GM21515 (cell line): ENCODE data around the gene PIGT.

ENCODE experiments used
- ATAC-seq: cut with Tn5 transposase; IDR thresholded peaks from one replicate; pipeline ENCODE4 v1.9.1; 2021; ENCODE audit not compliant: unreplicated experiment

Gene PIGT

DNA sequence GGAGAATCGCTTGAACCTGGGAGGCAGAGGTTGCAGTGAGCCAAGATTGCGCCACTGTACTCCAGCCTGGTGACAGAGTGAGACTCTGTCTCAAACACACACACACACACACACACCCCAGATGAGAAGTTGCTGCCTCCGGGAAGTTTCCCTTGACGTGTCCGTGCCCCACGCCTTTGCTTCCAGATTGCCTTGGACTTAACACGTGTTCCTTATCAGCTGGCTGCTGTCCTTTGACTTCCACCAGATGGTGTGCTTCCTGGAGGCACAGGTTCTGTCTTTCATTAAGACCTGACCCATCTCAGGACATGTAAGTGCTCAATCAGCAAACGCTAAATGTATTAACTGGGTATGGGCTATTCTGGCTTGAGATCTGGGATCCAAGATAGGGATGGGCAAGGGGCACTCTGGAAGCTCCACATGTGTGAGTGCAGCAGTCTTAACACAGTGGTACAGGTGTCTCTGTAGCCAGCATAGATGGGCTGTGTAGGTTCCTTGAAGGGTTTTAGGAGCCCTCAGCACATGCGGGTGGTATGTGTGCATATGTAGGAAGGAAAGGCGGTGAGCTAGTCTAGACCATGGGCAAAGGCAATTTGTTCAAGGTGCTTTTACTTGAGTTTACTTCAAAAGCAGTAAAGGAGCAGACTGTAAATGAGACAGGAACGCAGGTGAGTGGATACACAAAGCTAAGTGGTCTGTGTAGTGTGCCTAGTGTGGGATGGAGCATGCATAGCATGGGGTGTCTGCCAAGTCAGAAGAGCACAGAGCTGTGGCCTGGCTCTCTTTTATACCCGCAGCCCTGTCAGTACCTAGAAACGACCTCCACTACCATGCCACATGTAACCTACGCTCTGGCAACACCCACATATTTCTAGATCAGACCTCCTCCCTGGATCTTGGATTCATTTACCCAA lies 11.6 kb downstream of the PIGT start:
- ATAC-seq, result no peak

GRCh38 chr20:45429618-45430017 lies 13.7 kb downstream of the PIGT start:
- no peak for ATAC-seq

- ATAC-seq, result peak; percentile 70
These were observed 16.4 kb downstream of the PIGT start for GRCh38 chr20:45432294-45432693.

DNA sequence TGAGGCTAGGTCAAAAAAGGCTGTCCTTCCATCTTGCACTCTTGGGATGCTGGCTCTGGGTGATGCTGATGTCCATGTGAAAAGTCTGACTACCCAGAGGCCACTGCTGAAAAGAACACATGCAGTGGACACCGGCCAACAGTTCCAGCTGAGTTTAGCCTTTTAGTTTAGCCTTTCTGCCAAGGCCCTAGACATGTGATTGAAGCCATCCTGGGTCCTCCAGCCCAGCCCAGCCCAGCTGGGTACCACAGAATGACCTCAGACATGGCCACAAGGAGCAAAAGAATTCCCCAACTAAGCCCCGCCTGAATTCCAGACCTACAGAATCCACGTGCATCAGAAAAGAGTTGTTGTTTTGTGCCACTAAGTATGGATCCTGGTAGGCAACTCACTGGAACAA lies 17.4 kb downstream of the PIGT start:
- no peak for ATAC-seq

- ATAC-seq, result no peak
These were observed 18.0 kb downstream of the PIGT start for GRCh38 chr20:45433976-45434375.

GRCh38 chr20:45436732-45437485 lies 21.0 kb downstream of the PIGT start:
- ATAC-seq, result peak; percentile 82

GRCh38 chr20:45440424-45440823 lies 24.5 kb downstream of the PIGT start:
- no peak for ATAC-seq

DNA sequence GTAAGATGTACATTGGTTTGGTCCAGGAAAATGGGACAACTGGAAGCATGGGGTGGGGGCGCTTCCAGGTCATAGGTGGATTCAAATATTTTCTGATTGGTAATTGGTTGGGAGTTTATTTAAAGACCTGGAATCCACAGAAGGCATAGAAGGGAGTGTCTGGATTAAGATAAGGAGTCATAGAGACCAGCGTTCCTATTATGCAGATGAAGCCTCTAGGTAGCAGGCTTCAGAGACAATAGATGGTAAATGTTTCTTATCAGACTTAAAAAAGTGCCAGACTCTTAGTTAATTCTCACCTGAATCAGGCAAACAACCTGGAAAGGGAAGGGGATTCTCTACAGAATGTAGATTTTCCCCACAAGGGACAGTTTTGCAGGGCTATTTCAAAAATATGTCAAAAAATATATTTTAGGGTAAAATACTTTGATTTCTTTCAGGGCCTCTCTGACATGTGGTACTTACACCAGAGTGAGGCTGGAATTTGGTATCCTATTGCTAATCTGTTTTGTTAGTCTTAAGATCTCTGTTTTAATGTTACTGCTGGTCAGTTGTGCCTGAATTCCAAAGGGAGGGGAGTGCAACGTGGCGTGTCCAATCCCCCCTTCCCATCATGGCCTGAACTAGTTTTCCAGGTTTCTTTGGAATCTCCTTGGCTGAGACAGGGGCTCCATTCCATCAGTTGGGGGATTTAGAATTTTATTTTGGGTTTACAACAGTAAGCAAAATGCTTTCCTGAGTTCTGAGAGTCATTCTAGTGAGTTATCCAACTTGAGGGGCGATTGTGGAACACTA lies 25.1 kb downstream of the PIGT start:
- ATAC-seq, result no peak

DNA sequence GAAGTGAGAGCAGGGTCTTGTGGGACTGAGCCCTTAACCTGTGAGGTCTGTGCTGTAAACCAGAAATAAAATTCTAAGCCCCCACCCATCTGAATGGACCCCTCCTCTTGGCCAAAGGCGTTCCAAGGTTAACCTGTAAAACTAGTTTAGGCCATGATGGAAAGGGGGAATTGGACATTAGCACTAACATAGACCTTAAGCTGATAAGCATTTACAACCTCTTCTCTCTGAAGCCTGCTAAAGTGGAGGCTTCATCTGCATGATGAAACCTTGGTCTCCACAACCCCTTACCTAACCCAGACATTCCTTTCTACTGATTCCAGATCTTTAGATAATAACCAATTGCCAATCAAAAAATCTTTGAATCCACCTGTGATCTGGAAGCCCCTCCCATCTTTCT lies 25.8 kb downstream of the PIGT start:
- no peak for ATAC-seq

DNA sequence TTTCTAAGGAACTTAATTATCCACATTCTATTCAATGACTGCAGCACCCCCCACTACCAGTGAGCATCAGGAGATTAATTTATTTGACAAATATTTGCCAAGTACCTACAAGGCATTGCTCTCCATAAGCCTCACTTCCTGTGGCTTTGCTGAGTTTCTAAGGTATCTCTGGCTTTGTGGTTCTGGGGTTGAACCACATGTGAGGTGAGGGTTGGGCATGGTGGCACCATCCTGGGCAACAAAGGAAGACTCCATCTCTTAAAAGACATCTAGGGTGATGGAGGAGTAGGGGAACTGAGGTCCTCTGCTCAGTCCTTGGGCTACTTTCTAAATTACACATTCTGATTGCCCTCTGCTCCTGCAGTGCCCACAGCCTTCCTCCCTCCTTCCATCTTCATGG lies 28.1 kb downstream of the PIGT start:
- ATAC-seq, result no peak

- ATAC-seq, result no peak
These were observed 30.0 kb downstream of the PIGT start for GRCh38 chr20:45445805-45446562.

- ATAC-seq, result no peak
These were observed 32.3 kb downstream of the PIGT start for GRCh38 chr20:45448270-45448669.

DNA sequence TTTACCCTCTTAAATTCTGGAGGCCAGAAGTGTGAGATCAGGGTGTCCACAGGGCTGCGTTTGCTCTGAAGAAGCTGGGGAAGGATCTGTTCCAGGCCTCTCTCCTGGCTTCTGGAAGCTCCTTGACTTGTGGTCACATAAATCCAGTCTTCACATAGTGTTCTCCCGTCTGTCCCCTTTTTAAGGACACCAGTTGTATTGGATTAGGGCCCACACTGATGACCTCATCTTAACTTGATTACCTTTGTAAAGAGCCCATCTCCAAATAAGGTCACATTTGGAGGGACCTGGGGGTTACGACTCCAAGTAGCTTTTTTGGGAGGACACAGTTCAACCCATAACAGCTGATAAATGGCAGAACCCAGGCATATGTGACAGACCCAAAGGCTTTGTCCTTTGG lies 33.6 kb downstream of the PIGT start:
- ATAC-seq, result no peak

GRCh38 chr20:45450097-45450818 lies 34.3 kb downstream of the PIGT start:
- no peak for ATAC-seq

DNA sequence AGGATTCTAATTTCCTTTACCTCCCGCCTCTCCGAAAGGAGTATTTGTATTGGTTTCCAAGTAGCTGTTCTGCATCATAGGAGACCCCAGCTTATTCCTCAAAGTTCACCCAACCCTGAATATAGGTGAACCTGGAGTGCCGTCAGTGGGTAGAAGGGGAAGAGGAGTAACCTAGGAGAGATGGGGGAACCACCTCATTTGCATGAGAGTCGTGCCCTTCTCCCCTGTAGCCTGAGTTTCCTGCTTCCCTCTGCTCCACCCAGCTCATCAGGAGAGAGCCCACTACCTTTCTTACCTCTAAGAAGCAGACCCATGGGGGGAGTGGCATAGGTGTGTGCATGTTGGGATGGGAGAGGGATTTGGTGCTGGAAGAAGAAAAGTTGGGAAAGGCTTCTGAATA lies 36.3 kb downstream of the PIGT start:
- ATAC-seq, result no peak

DNA sequence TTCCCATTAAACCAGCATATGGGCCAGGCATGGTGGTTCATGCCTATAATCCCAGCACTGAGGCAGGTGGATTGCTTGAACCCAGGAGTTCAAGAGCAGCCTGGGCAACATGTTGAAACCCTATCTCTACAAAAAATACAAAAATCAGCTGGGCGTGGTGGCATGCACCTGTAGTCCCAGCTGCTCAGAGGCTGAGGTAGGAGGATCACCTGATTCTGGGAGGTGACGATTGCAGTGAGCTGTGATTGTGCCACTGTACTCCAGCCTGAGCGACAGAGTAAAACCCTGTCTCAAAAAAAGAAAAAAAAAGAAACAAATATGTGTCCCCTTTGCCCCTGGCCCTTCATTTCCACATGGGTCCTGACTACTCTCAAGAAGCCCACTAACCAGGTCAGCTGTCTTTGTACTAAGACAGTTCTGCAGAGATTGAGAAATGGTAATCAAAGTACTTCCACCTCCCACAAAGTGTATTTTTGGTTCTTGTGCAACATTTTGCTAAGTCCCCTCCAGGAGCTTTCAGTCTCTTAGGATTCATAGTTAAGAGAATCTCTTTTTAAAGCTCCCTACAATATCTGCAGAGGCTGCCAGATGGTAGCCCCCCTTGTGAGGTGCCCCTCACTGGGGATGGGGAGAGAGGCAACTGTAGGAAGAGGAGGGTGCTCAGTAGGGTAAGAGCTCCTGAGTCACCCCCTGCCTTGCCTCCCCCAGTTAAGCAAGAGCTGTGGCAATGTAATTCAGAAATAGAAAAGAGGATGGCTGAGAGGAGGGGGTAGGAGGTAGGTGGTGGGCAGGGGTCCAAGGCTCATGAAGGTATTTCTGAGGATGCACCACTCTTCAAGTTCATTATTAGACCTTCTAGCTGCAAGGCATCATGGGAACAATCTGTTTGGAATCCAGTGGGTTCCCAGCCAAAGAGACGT lies 37.1 kb downstream of the PIGT start:
- no peak for ATAC-seq

DNA sequence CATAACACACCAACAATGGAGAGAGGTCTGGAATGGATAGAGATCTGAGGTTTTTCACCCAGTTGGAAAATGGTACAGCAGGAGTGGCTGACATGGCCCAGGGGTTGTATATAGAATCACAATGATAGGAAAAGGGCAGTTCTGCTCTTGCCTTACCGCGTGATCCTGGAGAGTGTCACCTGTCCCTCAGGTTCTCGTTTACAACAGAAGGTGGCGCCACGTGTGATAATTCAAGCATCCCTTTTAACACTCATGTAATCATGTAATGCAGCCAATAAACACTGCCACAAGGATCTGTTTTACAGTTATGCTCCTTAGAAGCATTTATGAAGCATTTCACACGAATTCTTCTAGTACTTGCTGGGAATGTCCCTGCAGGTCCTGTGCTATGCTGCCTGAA lies 40.7 kb downstream of the PIGT start:
- ATAC-seq, result no peak

DNA sequence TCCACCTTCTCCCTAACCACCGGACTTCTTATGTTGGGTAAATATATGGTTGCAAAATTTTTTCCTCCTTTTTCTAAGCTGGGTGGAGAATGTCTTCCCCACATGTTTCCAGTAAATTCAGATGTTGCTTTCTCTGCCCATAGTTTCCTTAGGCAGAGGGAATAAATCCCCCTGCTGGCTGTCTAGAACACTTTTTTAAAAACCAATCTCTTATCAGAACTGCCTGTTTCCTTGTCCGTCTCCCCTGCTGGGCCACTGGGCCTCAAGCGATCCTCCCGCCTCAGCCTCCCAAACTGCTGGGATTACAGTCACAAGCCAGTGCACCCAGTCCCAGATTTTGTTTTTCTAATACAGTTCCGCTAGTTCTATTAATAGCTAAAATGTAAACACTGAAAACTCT lies 43.7 kb downstream of the PIGT start:
- no peak for ATAC-seq

- no peak for ATAC-seq
These were observed 45.3 kb downstream of the PIGT start for GRCh38 chr20:45461225-45461624.
